Hindlimb muscle (tissue), 1 donor: ENCODE results near the gene UROC1. TPM values are rescaled to one million over a fixed set of nuclear protein-coding genes. Genes with fewer than 3 reads are reported as not detected.
"Not testable (repeated sequence)": the region's sequence is repeated elsewhere in the genome, so short reads cannot be mapped to it uniquely, and the experiment has no call there.

Source experiments
- DNase-seq: peaks from one replicate; pipeline ENCODE4 v3.0.0-alpha.2; 2013
- polyA plus RNA-seq: library from polyadenylated mRNA; unstranded; fragments of 120-200 nt; gene quantifications from one replicate; pipeline ENCODE4 v1.2.1, GENCODE V29; 2013; ENCODE audit not compliant: insufficient read length

The UROC1 gene
- polyA plus RNA-seq, 1 donor = 0.14 TPM

DNA sequence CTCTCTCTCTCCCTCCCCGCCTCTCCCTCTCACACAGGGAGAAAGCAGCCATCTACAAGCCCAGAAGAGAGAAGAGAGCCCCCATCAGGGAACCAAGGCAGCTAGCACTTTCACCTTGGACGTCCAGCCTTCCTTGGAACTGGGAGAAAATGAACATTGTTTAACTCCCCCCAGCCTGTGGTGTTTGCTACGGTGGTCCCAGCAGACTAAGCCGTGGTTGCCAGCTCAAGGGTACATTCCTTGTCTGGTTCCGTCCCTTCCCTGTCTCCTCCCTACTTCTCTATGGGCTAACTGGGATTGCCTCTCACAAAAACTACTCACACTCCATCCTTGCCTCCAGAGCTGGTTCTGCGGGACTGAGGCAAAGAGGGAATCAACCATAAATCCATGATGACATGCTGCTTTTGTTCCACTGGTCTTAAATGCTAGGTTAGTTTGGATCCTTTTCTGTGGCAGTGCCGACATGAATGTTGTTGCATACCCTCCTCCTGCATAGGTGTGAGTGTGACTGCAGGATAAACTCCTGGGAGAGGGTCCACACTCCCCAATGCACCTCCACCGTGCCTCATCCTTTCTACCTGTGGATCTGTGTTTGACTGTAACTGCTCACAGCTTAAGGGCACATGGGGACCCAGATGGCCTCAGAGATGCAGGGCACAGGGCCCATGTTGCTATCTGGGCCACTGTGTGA, 29.1 kb upstream of the UROC1 start:
- no peak for DNase-seq

DNA sequence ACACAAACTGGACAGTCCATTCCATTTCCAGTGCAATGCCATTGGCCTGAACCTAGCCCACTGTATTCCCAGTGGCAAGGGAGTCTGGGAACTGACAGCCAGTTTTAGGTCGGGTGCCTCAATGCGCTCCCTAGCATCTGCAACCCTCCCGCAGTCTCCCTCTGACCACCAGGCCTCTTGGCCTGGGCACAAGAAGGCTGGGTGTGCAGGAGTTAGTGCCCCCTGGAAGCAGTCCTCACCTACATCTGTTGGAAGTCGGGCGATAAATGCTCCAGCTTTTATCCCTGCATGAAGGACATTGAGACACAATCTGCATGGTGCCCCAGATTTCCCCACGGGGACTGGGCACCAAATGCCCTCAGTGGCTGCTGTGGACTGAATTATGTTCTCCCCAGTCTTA, 28.4 kb upstream of the UROC1 start:
- no peak for DNase-seq

DNA sequence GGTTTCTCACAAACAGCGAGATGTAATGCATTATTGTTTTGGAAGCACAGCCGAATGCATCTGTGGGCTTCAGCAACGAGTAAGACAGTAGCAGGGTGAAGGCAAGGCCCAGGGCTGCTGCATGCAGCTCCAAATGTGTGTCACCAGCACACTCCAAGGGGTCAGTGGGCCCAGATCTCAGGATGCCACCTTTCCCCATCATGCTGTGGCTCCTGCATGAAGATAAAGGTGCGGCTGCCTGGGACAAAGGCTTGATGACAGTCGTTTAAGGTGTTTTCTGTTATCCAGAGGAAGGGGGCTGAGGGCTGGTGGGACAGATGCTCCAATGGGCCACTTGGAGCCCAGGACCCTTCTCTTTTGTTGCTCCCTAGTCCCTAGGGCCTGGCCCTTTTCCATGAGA, 28.0 kb upstream of the UROC1 start:
- no peak for DNase-seq

DNA sequence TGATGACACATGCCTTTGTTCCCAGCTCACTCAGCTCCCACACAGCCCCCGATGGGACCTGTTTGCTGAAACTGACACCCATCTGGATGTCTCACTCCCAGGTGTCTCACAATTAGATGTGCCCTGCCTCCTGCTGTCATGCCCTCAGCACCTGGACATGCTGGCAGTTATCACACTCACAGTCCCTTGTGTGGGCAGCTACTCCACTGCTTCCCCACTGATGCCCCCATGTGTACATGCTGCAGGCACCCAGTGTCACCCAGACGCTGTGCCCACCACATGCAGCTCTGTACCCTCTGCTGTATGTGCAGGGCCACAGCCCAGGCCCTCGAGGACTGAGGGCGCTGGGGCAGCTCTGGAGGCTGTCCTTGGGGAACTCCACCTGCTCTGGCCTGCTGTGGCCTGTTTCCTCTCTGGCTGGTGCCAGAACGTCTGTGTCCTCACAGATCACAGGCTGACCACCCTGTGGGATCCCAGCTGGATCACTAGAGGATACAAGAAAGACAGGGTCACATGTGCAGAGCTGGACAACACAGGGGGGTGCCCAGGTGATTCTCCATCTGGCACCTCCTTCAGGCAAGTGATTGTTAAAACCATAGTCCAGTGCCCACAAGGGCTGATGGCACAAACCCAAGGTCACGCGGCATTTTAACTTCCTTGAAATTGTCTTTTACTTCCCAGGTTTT, 27.2 kb upstream of the UROC1 start:
- DNase-seq = no peak

DNA sequence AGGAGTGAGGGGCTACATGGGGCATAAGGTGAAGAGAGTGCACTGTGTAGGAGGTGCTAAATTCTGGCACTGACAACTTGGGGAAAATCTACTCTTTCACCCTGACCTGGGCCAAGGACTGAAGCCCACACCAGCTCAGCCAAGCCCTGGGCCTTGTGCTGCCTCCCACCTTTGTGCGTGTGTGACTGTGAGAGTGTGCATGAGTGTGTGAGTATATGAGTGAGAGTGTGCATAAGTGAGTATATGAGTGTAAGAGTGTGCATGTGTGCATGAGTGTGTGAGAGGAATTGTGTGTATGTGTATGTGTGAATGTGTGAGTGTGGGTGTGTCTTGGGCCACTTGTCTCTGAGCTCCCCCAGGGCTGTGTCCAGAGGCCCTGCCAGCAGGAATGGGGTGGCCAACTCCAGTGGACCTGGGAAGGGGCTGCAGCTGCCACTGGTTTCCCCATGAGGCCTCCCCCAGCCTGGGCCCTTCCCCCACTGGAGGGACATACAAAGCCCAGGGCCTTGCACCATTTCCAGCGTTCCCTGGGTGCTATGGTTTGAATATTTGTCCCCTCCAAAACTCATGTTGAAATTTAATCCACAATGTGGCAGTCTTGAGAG, 26.0 kb upstream of the UROC1 start:
- DNase-seq = no peak

DNA sequence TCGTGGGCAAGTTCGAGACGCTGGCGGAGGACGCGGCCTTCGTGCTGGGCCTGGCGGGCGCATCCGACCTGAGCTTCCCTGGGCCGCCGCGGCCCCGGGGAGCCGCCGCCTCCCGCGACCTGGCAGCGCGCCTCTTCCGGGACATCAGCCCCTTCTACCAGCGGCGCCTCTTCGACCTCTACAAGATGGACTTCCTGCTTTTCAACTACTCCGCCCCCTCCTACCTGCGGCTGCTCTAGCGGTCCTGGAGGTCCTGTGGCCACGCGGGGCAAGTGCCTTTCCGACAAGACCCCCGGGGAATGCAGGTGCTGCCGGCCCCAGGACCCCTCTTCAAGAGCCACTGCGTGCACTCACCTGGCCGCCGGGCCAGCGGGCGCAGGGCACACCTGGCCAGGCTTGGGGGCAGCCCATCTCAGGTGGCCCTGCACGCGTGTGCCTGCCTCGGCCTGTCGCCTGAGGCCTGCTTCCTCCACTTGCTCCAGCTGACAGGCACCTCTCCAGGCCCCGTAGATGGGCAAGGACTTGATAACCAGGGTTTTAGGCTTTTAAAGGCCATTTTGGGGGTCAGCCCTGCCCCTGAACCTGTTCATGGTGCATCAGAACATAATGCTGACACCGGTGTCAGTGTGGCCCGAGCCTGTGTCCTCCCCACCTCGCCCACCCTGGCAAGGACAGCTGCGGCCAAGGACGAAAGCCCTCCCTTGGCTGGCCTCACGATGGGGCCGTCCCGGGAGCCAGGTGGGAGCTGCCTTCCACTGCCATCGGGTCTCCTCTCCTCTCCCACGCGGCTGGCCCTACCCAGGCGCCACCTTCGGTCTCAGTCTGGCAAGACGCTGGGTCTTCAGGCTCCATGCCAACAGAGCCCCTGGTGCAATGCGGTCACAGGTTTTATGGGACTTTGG, 25.0 kb upstream of the UROC1 start:
- no peak for DNase-seq

DNA sequence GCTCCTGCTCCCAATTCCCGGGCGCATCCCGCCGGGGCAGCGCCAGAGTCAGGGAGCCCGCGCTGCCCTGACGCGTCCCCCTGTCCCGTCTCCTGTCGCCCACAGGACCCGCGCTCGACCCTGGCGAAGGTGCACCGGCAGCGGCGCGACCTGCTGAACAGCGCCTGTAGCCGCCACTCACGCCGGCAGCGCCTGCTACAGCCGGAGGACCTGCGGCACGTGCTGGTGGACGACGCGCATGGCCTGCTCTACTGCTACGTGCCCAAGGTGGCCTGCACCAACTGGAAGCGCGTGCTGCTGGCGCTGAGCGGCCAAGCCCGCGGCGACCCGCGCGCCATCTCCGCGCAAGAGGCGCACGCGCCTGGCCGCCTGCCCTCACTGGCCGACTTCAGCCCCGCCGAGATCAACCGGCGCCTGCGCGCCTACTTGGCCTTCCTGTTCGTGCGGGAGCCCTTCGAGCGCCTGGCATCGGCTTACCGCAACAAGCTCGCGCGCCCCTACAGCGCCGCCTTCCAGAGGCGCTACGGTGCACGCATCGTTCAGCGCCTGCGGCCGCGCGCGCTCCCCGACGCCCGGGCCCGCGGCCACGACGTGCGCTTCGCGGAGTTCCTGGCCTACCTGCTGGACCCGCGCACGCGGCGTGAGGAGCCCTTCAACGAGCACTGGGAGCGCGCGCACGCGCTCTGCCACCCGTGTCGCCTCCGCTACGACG, 24.2 kb upstream of the UROC1 start:
- DNase-seq = no peak

DNA sequence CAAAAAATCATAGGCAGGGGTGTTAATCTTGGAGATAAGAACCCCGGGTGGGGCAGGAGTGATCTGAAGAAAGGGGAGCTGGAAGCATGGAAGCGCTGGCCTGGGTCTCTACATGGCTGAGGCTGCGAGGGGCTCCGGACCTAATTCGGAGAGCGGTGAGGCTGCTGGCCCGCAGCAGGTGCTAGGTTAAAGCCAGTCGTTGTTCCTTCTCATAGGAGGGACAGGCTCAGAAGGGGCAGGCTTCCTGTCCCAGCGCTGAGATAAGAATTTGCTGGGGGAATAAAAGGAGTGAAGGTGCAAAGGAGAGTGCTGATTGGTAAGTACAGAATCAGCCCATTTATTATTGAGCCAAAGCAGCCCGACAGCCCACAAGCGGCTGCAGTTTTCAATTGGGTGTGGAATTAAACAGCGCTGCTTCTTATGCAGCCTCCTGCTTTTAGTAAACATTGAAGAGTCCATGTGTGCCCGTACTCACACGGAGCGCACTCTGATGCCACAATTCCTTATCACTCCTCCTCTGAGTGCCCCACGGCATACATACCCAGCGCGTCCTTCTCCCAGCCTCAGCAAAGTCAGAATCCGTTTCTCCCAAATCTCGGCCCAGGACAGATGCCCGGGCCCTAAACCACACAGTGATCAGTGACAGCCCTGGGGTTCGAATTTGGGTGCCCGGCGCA, 23.5 kb upstream of the UROC1 start:
- DNase-seq = no peak

DNA sequence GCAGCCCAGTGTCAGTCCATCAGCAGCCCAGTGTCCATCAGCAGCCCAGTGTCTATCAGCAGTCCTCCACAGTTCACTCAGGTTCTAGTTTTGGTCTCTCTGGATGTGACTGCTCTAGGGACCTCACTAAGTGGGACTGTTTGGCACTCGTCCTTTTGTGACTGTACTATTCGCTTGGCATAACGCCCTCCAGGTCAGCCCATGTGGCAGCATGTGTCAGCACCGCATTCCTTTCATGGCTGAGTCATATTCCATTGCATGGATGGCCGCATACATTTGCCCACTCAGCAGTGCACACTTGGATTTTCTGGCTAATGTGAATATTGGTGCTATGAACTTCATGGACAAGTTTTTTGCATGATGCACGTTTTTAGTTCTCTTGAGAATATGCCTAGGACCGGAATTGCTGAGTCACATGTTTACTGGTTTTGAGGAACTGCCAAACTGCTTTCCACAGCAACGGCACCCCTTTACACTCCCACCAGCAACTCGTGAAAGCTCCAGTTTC, 22.8 kb upstream of the UROC1 start:
- DNase-seq = no peak

DNA sequence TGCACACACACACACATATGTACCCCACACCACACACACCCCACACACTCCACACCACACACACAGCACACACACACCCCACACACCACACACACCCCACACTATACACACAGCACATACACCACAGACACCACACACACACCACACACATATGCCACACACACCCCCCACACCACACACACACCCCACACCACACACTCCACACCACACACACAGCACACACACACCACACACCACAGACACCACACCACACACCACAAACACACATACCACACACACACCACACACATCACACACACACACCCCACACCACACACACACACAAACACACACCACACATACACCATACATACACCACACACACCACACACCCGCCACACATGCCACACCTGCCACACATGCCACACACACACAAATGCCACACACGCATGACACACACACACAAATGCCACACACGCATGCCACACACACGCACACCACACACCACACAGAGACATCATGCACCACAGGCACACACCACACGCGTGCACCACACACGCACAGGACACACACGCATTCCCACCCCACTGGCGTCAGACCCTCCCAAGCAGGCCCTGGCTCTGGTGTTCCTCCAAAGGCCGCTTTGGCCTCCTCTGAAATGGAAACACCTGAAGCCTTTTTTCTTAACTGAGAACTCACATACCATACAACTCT, 22.1 kb upstream of the UROC1 start:
- no peak for DNase-seq

DNA sequence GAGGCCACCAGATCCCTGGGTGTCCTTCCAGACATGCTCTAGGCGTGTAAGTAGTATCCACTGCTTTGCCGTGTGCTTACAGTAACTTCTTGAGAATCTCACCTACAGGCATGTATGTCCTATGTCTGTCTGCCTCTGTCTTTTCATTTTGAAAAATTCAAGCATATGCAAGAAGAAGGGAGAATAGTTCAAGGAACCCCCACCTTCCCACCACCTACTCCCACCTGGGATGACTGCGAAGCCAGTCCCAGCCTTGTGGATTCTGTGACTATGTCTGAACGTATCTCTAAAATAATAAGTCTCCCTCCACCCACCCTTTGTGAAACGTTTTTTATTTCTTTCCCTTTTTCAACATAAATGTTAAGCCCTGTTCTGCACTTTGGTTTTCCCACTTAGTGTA, 21.4 kb upstream of the UROC1 start:
- no peak for DNase-seq

DNA sequence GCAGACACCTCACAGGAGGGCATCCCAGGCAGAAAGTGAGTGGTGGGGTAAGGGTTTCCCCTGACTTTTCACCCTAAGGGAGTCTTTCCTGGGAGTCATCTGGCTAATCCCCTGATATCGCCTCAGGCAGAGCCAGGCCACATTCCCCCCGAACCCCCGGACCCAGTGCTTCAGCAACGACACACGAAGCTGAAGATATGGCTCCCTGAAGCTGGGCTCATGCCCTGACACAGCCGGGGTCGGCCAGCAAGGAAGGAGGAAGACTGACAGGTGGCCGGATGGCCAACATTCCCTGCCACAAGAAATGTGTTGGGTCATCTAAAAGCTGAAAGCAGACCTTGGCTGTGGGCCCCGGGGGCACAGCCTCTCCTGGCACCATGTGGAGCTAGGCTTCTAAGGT, 20.7 kb upstream of the UROC1 start:
- DNase-seq = no peak

DNA sequence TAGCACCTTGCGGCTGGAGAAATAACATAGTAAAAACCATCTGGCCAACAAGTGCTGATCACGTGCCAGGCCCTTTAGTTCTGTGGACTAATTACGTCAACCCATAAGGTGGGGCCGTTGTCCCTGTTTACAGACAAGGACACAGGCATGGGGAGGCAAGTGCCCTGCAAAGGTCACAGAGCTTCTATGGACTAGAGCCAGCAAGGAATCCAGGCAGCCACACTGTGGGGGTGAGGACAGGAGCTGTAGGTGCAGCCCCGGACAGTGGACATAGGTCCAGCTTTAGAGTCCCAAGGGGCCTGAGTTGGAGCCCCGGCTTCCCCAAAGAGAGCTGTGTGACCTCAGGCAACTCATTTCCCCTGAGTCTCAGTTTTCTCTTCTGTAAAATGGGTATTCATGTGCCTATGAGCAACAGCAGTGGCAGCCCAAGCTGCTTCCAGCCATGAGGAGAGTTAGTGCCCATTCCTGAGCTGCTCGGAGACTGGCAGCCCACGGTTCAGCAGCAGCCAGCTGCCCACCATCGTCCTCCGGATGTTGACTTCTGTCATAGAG, 20.2 kb upstream of the UROC1 start:
- no peak for DNase-seq

DNA sequence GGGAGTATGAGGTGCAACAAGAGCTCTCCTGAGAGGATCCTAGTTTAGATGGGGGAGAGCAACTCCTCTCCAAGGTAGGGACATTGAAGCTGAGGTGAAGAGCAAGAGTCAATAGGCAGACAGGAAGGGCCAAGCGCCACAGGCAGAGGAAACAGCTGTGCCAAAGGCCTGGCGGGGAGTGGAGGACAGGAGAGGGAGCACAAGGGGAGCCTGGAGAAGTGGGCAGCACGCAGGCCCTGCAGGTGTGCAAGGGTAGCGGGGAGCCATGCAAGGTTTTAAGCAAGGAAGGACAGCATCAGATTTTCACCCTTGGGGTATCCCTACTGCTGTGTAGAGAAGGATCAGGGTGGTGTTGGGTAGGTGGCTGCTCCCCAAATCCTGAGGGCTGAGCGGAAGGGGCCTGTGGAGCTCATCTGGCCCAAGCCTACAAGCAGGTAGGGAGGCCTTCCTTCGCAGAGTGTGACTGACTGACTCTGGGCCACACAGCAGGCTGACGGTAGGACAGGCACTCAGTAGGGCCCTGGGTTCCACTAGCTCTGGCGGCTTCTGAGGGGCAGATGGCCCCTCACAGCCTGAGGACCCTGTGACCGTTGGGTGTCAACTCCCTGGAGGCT, 19.6 kb upstream of the UROC1 start:
- DNase-seq = no peak

DNA sequence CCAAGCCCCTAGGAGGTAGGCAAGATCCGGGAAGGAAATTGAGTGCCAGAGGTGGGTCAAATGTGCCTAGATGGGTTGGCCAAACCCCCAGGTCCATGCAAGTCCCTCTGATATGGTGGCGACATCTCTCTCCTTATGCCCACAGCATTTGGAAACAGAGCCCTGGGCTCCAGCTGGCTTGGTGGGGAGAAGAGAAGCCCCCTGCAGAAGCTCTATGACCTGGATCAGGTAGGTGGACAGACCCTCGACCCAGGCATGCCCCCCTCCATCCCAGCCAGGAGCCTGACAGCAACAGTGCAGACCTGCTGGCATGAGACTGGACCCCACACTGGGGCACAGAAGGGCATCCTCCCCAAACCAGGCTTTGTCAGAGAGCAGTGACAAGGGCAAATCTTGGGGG, 18.6 kb upstream of the UROC1 start:
- DNase-seq = no peak

DNA sequence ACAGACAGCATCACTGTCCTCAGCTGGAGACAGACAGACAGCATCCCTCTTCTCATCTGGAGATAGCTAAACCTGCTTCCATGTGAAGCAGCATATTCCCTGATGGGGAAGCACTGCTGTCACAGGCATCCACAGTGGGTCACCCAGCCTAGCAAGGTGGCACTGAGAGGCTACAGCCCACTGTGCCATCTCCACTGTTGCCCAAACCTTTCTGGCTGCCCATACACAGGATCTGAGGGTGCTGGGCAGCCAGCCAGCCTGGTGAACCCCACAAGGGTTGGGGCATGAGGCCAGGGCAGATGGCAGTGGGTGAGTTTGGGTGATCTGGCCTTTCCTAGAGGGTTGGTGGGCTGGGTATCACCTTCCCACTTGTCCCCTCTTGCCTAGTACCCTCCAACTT, 18.1 kb upstream of the UROC1 start:
- no peak for DNase-seq

DNA sequence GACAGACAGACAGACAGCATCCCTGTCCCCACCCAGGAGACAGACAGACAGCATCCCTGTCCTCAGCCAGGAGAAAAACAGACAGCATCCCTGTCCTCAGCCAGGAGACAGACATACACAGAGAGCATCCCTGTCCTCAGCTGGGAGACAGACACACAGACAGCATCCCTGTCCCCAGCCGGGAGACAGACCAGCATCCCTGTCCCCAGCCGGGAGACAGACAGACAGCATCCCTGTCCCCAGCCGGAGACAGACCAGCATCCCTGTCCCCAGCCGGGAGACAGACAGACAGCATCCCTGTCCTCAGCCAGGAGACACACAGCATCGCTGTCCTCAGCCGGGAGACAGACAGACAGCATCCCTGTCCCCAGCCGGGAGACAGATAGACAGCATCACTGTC, 17.1 kb upstream of the UROC1 start:
- DNase-seq = not testable (repeated sequence)

DNA sequence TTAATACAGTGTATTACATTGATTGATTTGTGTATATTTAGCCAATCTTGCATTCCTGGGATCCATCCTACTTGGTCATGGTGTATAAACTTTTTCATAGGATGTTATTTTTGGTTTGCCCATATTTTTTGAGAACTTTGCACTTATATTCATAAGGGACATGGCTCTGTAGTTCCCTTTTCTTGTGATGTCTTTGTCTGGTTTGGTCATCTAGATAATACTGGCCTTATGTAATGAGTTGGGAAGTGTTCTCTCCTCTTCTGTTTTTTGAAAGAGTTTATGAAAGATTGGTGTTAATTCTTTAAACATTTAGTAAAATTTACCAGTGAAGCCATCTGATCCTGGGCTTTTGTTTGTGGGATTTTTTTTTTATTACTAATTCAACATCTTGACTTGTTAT, 15.9 kb upstream of the UROC1 start:
- no peak for DNase-seq

DNA sequence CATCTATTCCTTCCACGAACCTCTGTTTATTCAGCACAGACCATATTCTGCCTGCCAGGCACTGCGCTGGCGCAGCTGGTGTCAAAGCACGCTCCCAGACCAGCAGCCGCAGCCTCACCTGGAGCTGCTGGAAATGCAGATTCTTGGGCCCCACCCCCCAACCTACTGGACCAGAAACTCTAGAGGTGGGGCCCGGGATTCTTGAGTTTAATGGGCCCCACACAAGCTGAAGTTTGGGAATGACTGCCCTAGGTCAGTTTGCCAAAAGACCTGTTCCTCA, 13.4 kb upstream of the UROC1 start:
- no peak for DNase-seq
